Measurements from ENCODE around the gene YAE1.

YAE1 gene

GRCh38 chr7:39565538-39565937 lies 666 bp upstream of the YAE1 start:
- TF ChIP-seq CTCF (IDR thresholded peaks at IDR 0.05; ENCODE audit: control insufficient read depth, extremely low read depth, insufficient read depth), result no peak
- no peak for DNase-seq (ENCODE audit: low read depth)
- peak overlapping the region; percentile 79 for H3K4me3 ChIP-seq (ENCODE audit: low read depth, low read length)

- TF ChIP-seq CTCF (IDR thresholded peaks at IDR 0.05; ENCODE audit: control insufficient read depth, extremely low read depth, insufficient read depth), result no peak
- DNase-seq (ENCODE audit: low read depth), result no peak
- H3K4me3 ChIP-seq (ENCODE audit: low read depth, low read length), result peak overlapping the region; percentile 79
Observed at GRCh38 chr7:39567294-39567693, 1.1 kb downstream of the YAE1 start.

GRCh38 chr7:39574673-39575349 lies 8.6 kb downstream of the YAE1 start:
- no peak for TF ChIP-seq CTCF (IDR thresholded peaks at IDR 0.05; ENCODE audit: control insufficient read depth, extremely low read depth, insufficient read depth)
- no peak for DNase-seq (ENCODE audit: low read depth)
- H3K4me3 ChIP-seq (ENCODE audit: low read depth, low read length), result no peak overlapping the region

GRCh38 chr7:39577229-39577874 lies 11.1 kb downstream of the YAE1 start:
- TF ChIP-seq CTCF (IDR thresholded peaks at IDR 0.05; ENCODE audit: control insufficient read depth, extremely low read depth, insufficient read depth), result no peak
- no peak overlapping the region for H3K4me3 ChIP-seq (ENCODE audit: low read depth, low read length)
- no peak for DNase-seq (ENCODE audit: low read depth)

- no peak overlapping the region for H3K4me3 ChIP-seq (ENCODE audit: low read depth, low read length)
- DNase-seq (ENCODE audit: low read depth), result peak; percentile 89
- peak; percentile 90 for TF ChIP-seq CTCF (IDR thresholded peaks at IDR 0.05; ENCODE audit: control insufficient read depth, extremely low read depth, insufficient read depth)
Observed at GRCh38 chr7:39580149-39580874, 14.1 kb downstream of the YAE1 start.

GRCh38 chr7:39582536-39582935 lies 16.3 kb downstream of the YAE1 start:
- H3K4me3 ChIP-seq (ENCODE audit: low read depth, low read length), result no peak overlapping the region
- TF ChIP-seq CTCF (IDR thresholded peaks at IDR 0.05; ENCODE audit: control insufficient read depth, extremely low read depth, insufficient read depth), result no peak
- DNase-seq (ENCODE audit: low read depth), result no peak

Data from LNCaP clone FGC (cell line).